GM13977 (cell line): ENCODE results near the gene RELL2.

Source experiments
- DNase-seq: peaks from one replicate; pipeline ENCODE4 v3.0.0; 2012; ENCODE audit warnings: low spot score
- in situ Hi-C: fragments of 300-500 bp; cut with MboI; formaldehyde crosslinking; loops from one replicate; pipeline ENCODE4 v1.12.0; 2022; ENCODE audit warnings: low sequenced_read_pairs, low pct_unique_long_range_greater_than_20kb, mixed read lengths, inconsistent platforms; ENCODE audit not compliant: unreplicated experiment
- TF ChIP-seq, protein P1 (sequence below): IDR thresholded peaks from 2 replicates; pipeline ENCODE4 v1.5.1; 2012; ENCODE audit warnings: mild to moderate bottlenecking, control low read depth; ENCODE audit not compliant: insufficient read depth; ENCODE audit errors: extremely low read depth, missing control alignments

Gene RELL2

DNA sequence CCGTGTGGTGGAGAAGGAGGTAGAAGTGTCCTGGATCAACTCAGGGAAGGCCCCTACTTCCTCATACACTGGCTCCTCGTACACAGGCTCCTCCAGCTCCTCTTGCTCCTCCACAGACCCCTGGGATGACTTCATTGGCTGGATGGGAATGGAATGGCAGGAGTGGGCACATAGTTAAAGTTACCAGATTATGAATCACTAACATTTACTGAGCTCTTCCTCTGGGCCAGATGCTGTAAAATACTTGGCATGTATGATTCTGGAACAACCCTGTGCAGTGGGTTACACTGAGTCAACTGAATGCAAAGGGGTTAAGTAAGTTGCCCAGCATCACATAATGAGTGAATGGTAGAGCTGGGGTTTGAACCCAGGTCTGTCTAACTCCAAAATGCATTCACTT, 17.5 kb downstream of the RELL2 start:
- in situ Hi-C loops: no loop called here
- TF ChIP-seq, protein P1, sequence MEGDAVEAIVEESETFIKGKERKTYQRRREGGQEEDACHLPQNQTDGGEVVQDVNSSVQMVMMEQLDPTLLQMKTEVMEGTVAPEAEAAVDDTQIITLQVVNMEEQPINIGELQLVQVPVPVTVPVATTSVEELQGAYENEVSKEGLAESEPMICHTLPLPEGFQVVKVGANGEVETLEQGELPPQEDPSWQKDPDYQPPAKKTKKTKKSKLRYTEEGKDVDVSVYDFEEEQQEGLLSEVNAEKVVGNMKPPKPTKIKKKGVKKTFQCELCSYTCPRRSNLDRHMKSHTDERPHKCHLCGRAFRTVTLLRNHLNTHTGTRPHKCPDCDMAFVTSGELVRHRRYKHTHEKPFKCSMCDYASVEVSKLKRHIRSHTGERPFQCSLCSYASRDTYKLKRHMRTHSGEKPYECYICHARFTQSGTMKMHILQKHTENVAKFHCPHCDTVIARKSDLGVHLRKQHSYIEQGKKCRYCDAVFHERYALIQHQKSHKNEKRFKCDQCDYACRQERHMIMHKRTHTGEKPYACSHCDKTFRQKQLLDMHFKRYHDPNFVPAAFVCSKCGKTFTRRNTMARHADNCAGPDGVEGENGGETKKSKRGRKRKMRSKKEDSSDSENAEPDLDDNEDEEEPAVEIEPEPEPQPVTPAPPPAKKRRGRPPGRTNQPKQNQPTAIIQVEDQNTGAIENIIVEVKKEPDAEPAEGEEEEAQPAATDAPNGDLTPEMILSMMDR: no peak
- DNase-seq: no peak

DNA sequence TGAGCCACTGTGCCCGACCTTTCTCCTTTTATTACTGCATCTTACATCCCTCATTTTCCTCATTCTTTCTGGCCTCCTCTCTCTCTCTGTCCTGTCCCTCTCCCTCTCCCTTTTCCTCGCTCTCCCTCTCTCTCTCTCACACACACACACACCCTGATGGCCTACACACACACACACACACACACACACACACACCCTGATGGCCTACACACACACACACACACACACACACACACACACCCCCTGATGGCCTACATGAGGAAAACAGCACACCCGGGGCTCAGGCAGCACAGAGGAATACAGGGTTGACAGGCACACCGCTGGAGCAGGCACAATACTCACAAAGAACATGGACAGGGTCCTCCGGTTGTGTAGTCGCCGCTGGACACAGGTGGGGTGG, 18.2 kb downstream of the RELL2 start:
- DNase-seq: no peak
- in situ Hi-C loops: no loop called here
- TF ChIP-seq, protein P1: no peak

DNA sequence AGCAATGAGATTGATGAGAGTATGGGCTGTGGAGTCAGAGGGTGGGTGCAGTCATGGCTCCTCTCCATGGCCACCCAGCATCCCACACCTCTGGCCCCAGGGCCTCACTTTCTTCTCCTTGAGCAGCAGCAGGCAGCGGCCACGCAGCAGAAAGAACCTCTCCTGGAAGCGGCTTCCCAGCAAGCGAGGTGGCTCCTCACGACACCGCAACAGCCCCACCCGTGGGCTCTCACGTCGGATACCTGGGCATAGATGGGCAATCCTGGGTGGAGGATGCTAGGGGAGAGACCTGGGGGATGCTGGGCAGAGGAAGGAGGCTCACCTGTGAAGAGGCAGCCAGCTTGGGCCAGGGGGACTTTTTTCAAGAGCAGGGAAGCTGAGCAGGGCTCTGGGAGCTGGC, 19.6 kb downstream of the RELL2 start:
- in situ Hi-C loops: no loop called here
- TF ChIP-seq, protein P1: no peak
- DNase-seq: no peak

DNA sequence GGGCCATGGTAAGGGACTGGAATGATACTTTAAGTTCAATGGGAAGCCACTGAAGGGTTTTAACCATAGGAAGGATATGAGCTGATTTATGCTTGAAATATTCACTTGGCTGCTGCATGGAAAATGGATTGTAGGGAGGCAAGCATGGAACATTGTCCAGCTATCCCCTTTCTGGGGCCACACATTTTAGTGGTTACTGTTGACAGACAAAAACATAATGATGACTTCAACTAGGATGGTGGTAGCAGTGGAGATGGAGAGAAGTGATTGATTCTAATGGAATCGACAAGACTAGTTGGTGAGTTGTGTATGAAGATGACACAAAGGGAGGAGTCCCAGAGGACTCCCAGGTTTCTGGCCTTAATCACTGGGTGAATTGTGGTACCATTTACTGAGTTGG, 20.6 kb downstream of the RELL2 start:
- in situ Hi-C loops: no loop called here
- TF ChIP-seq, protein P1: no peak
- no peak for DNase-seq

DNA sequence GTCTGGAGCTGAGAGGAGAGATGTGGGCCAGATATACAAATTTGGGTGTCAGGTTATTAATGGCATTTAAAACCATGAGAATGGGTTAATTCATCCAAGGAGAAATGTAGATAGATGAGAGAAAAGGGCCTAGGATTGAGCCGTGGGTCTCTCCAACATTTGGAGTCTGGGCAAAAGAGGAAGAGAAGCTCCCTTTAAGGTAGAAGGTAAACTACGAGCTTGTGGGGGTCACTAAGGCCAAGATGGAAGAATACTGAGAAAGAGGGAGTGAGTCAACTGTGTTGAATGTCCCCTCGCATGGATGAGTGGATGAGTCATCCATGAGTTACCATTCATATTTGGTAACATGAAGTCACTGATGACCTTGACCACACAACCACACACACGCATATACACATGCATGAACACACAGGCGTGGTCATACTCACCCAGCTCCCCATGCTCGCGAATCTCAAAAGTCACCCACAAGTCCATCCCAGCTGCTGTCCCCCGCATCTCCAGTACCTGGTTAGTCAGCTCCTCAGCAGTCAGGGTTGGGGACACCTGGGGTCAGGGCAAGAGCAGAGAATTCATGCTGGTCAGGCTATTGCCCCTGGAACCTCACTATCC, 21.2 kb downstream of the RELL2 start:
- DNase-seq: peak; percentile 75
- in situ Hi-C loops: no loop called here
- TF ChIP-seq, protein P1: no peak

DNA sequence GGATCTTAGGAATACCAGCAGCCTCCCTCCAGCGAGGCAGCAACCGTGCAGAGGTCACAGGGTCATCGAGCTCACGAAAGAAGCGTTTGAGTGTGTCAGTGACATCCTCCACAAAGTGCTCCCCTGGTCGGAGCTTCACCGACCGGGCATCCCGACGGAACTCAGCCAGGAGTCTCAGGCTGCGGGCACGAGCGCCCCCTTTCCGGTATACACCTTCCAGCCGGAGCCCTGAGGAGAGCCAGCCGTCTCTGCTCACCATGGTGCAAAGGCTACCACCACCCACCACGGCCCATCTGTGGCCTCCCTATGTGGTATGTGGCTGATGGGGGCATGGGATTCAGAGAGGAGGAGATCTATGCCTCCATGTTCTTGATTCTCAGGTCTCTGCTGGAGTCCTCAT, 25.2 kb downstream of the RELL2 start:
- no peak for DNase-seq
- TF ChIP-seq, protein P1: no peak
- in situ Hi-C loops: no loop called here

DNA sequence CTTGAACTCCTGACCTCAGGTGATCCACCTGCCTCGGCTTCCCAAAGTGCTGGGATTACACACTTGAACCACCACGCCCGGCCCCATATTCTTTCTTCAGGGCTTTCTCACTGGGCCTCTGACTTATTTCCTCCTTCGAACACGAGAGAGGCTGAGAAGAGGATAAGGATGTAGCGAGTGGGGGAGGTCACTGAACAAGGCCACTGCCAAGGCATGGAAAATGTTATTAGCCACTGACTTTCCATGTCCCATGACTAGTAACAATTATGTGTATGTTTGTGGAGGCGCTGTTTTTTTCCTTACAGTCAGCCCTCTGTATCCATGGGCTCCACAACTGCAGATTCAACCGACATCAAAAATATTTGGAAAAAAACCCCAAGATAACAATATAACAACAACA, 26.7 kb downstream of the RELL2 start:
- TF ChIP-seq, protein P1: no peak
- in situ Hi-C loops: no loop called here
- DNase-seq: no peak
